K562 (cell line): Measurements from ENCODE around the gene CCDC13. TPM values are rescaled to one million over a fixed set of nuclear protein-coding genes. Genes with fewer than 3 reads are reported as not detected.

Experiments
- ATAC-seq: fragments of 200-7000 bp; cut with Tn5 transposase; 3 replicates; pipeline ENCODE4 v1.9.1; 2020; ENCODE audit warnings: moderate library complexity
- BruUV-seq: library from RNA; stranded (reverse); fragments of 400-500 nt; replicated peaks from 2 replicates; lab custom pipeline; 2021; lab: Mats Ljungman, UMichigan
- CTCF ChIA-PET: fragments of 300-600 bp; formaldehyde crosslinking; extraction: SDS; loops from one replicate; lab custom pipeline; 2021; ENCODE audit warnings: low intra/inter-chr PET ratio; lab: Yijun Ruan, JAX
- POLR2A ChIA-PET: fragments of 300-600, 350-650 bp; sonication (Branson Sonifier 250); formaldehyde crosslinking; extraction: SDS; loops from one replicate; lab custom pipeline; 2021; ENCODE audit warnings: antibody characterized with exemption, inconsistent platforms; lab: Yijun Ruan, JAX
- DNase-seq, 4 experiments: peaks; one replicate each; pipeline versions ENCODE4 v3.0.0 to v3.0.0-alpha.2; 2011 to 2018; ENCODE audit warnings: low spot score in 3 of 4, mixed read lengths in 3 of 4; ENCODE audit errors: extremely low read depth in 1 of 4
- FAIRE-seq: peaks from 2 replicates; lab custom pipeline; 2011; peaks lifted over from hg19 to GRCh38; lab: Jason Lieb, UNC
- H2AFZ ChIP-seq: 2 replicates; pipeline ENCODE4 v1.6.0; 2011; ENCODE audit warnings: low read depth, low read length, control low read depth, inconsistent platforms
- H3K27ac ChIP-seq: fragments of 200-600 bp; 3 replicates; pipeline ENCODE4 v1.8.0; 2011; ENCODE audit warnings: low read depth, mild to moderate bottlenecking, control low read depth, inconsistent platforms, low read length, moderate library complexity, mixed read lengths; ENCODE audit errors: extremely low read depth
- H3K27me3 ChIP-seq, 2 experiments: fragments of 300-600 bp in 1 of 2; 2 replicates in 1 of 2; 3 replicates in 1 of 2; pipeline versions ENCODE4 v1.6.0 to v1.8.0; 2011; ENCODE audit warnings: inconsistent platforms in 2 of 2, low read length in 2 of 2, mild to moderate bottlenecking in 1 of 2, mixed read lengths in 1 of 2, moderate library complexity in 1 of 2; ENCODE audit not compliant: control insufficient read depth in 2 of 2, insufficient read depth in 2 of 2
- H3K36me3 ChIP-seq: fragments of 300-600 bp; 3 replicates; pipeline ENCODE4 v1.8.0; 2011; ENCODE audit warnings: mild to moderate bottlenecking, low read length, inconsistent platforms; ENCODE audit not compliant: control insufficient read depth, insufficient read depth
- H3K4me1 ChIP-seq, 2 experiments: fragments of 200-600 bp in 1 of 2; replicated peaks in 1 of 2; 2 replicates in 1 of 2; 3 replicates in 1 of 2; pipeline versions ENCODE4 v1.5.1 to v1.8.0; 2011; ENCODE audit warnings: inconsistent platforms in 2 of 2, low read length in 2 of 2, mild to moderate bottlenecking in 1 of 2, mixed read lengths in 1 of 2, moderate library complexity in 1 of 2; ENCODE audit not compliant: control insufficient read depth in 2 of 2, insufficient read depth in 2 of 2
- H3K4me2 ChIP-seq: 2 replicates; pipeline ENCODE4 v1.6.1; 2011; ENCODE audit warnings: low read length, control low read depth, inconsistent platforms, mixed read lengths; ENCODE audit not compliant: insufficient read depth
- H3K4me3 ChIP-seq: fragments of 200-600 bp; sonication (generic), shearing (Covaris generic); 2 replicates; pipeline ENCODE4 v1.5.1; 2016; ENCODE audit warnings: control low read depth, inconsistent platforms
- H3K79me2 ChIP-seq: fragments of 200-600 bp; 3 replicates; pipeline ENCODE4 v1.8.0; 2011; ENCODE audit warnings: low read length, inconsistent platforms; ENCODE audit not compliant: control insufficient read depth, insufficient read depth
- H3K9ac ChIP-seq, 2 experiments: 2 replicates each; pipeline versions ENCODE4 v1.6.0 to v1.6.1; 2011; ENCODE audit warnings: low read depth in 2 of 2, low read length in 2 of 2, control low read depth in 1 of 2, inconsistent platforms in 1 of 2, mild to moderate bottlenecking in 1 of 2, mixed read lengths in 1 of 2; ENCODE audit not compliant: insufficient read depth in 1 of 2
- H3K9me1 ChIP-seq: one replicate; pipeline ENCODE4 v1.6.0; 2011; ENCODE audit warnings: inconsistent platforms, mild to moderate bottlenecking, low read length, moderate library complexity; ENCODE audit not compliant: control insufficient read depth, insufficient read depth
- H3K9me3 ChIP-seq: replicated peaks from 2 replicates; pipeline ENCODE4 v1.5.1; 2011; ENCODE audit warnings: low read depth, low read length, inconsistent platforms; ENCODE audit not compliant: control insufficient read depth, insufficient read depth
- H4K20me1 ChIP-seq: replicated peaks from 2 replicates; pipeline ENCODE4 v1.6.1; 2011; ENCODE audit warnings: low read length, inconsistent platforms, mixed read lengths; ENCODE audit not compliant: control insufficient read depth, insufficient read depth
- CUX1 ChIP-seq: fragments of 200-800 bp; sonication (Bioruptor generic); IDR thresholded peaks from 2 replicates; pipeline ENCODE4 v1.6.1; 2016; ENCODE audit warnings: missing genetic modification characterization, missing compliant biosample characterization
- HDAC2 ChIP-seq: fragments of 450-650 bp; IDR thresholded peaks from 2 replicates; pipeline ENCODE4 v1.6.1; 2016; ENCODE audit warnings: mild to moderate bottlenecking
- NFATC3 ChIP-seq: fragments of 450-650 bp; IDR thresholded peaks from 2 replicates; pipeline ENCODE4 v1.6.1; 2017; ENCODE audit warnings: mild to moderate bottlenecking
- NFE2 ChIP-seq: IDR thresholded peaks from 2 replicates; pipeline ENCODE4 v1.6.1; 2014; ENCODE audit warnings: antibody characterized with exemption, low read depth
- RFX1 ChIP-seq: fragments of 450-650 bp; IDR thresholded peaks from 2 replicates; pipeline ENCODE4 v1.6.1; 2016; ENCODE audit warnings: mild to moderate bottlenecking, moderate library complexity
- TRIM28 ChIP-seq: fragments of 450-650 bp; IDR thresholded peaks from 2 replicates; pipeline ENCODE4 v1.6.1; 2017
- ZNF316 ChIP-seq: fragments of 450-650 bp; IDR thresholded peaks from 2 replicates; pipeline ENCODE4 v1.6.1; 2016
- WGBS: fragments of 100-300 bp; shearing (Covaris generic); methylation state at CpG from one replicate; pipeline ENCODE4 v1.1.6; 2016; ENCODE audit warnings: low coverage, mixed read lengths; ENCODE audit not compliant: insufficient coverage; ENCODE audit errors: missing lambda C conversion rate; 5-methylcytosine and 5-hydroxymethylcytosine counted together
- in situ Hi-C: fragments of 300-500 bp; cut with MboI; formaldehyde crosslinking; loops from 4 replicates; pipeline ENCODE4 v1.15.0; 2018; ENCODE audit warnings: inconsistent platforms, mixed read lengths
- intact Hi-C: fragments of 100-400 bp; cut with micrococcal nuclease; formaldehyde crosslinking; loops from 2 replicates; pipeline ENCODE4 v1.14.2; 2022
- polyA plus RNA-seq, 8 experiments: library from polyadenylated mRNA; depleted of rRNA in 4 of 8; stranded (reverse) in 5 of 8; unstranded in 3 of 8; fragments of >200 nt; fragmentation: Nextera tagmentation in 2 of 8; fragmentation: Illumina TruSeq in 1 of 8; extraction: Ambion mirVana in 2 of 8; extraction: Trizol in 1 of 8; gene quantifications; 2 replicates each; pipeline versions ENCODE4 v1.2.1 to v1.2.3, GENCODE V29; 2011 to 2014; ENCODE audit warnings: inconsistent platforms in 1 of 8, missing spikeins in 1 of 8
- total RNA-seq, 7 experiments: library from RNA; depleted of rRNA in 6 of 7; stranded (reverse); fragments of >200 nt in 6 of 7; fragmentation: Illumina TruSeq in 2 of 7; extraction: Trizol in 2 of 7; gene quantifications; 2 replicates each; pipeline versions ENCODE4 v1.2.1 to v1.2.3, GENCODE V29; 2011 to 2021; ENCODE audit warnings: low replicate concordance in 1 of 7
- TF ChIP-seq, protein P1 (sequence below): fragments of 250-450 bp; sonication (Bioruptor Pico); IDR thresholded peaks from 2 replicates; pipeline ENCODE4 v1.8.0; 2021; ENCODE audit warnings: moderate library complexity, mild to moderate bottlenecking, inconsistent platforms
- TF ChIP-seq, protein P2 (sequence below): fragments of 250-450 bp; sonication (Bioruptor Pico); IDR thresholded peaks from 2 replicates; pipeline ENCODE4 v1.4.0; 2020; ENCODE audit warnings: borderline replicate concordance
- TF ChIP-seq, protein P3 (sequence below): fragments of 450-650 bp; formaldehyde crosslinking; IDR thresholded peaks from 2 replicates; pipeline ENCODE4 v1.4.0; 2020; ENCODE audit warnings: mild to moderate bottlenecking

CCDC13 gene
- total and polyA plus RNA-seq, 9 of the 15 experiments (the other 6 are each of a cell fraction or from before 2014, with no cell fraction given), result 0.20 to 0.70 (median 0.48) TPM; not detected in 2

- 2% methylated on average over 6 of the region's 6 CpGs for WGBS
- FAIRE-seq (no peak), DNase-seq (no peak), ATAC-seq (no peak)
- BruUV-seq, result no TSS peak
- Histone ChIP-seq H3K27ac (no peak overlapping the region), H3K4me3 (no peak overlapping the region), H3K27me3 (peaks cover 26 to 36% of the 10 kb centered on the region in 2 experiments; a peak in 4 of 5 replicates), H2AFZ (no peak overlapping the region), H3K79me2 (no peaks in the 10 kb centered on the region), H3K9me1 (no peaks in the 10 kb centered on the region), H3K36me3 (no peaks in the 10 kb centered on the region), H4K20me1 (no peaks in the 10 kb centered on the region; the same call in 1 of the 2 replicates), H3K9me3 (0 out of 2 replicates have a peak, but pooled peaks cover 2% of the 10 kb centered on the region), H3K4me1 (no peaks in the 10 kb centered on the region), H3K4me2 (no peak overlapping the region), H3K9ac (no peak overlapping the region)
- in situ Hi-C loops, result no loop called here
- ChIA-PET POLR2A (interaction anchor here (1.3 kb wide), 1 partner anchor 10 kb away, joined by 3 read pairs; no protein-coding TSS in a partner anchor), CTCF (no interaction called here)
- intact Hi-C loops, result no loop called here
- TF ChIP-seq NFATC3 (no peak), CUX1 (CRISPR knock-in tag) (no peak), RFX1 (no peak), NFE2 (no peak), TRIM28 (0 out of 2 replicates have a peak, but pooled peaks have one; percentile 39), HDAC2 (no peak), ZNF316 (peak; percentile 42)
- TF ChIP-seq, protein P1, sequence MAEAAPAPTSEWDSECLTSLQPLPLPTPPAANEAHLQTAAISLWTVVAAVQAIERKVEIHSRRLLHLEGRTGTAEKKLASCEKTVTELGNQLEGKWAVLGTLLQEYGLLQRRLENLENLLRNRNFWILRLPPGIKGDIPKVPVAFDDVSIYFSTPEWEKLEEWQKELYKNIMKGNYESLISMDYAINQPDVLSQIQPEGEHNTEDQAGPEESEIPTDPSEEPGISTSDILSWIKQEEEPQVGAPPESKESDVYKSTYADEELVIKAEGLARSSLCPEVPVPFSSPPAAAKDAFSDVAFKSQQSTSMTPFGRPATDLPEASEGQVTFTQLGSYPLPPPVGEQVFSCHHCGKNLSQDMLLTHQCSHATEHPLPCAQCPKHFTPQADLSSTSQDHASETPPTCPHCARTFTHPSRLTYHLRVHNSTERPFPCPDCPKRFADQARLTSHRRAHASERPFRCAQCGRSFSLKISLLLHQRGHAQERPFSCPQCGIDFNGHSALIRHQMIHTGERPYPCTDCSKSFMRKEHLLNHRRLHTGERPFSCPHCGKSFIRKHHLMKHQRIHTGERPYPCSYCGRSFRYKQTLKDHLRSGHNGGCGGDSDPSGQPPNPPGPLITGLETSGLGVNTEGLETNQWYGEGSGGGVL (CRISPR knock-in tag), result no peak
- TF ChIP-seq, protein P2, sequence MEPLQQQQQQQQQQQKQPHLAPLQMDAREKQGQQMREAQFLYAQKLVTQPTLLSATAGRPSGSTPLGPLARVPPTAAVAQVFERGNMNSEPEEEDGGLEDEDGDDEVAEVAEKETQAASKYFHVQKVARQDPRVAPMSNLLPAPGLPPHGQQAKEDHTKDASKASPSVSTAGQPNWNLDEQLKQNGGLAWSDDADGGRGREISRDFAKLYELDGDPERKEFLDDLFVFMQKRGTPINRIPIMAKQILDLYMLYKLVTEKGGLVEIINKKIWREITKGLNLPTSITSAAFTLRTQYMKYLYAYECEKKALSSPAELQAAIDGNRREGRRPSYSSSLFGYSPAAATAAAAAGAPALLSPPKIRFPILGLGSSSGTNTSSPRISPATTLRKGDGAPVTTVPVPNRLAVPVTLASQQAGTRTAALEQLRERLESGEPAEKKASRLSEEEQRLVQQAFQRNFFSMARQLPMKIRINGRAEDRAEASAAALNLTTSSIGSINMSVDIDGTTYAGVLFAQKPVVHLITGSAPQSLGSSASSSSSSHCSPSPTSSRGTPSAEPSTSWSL (CRISPR knock-in tag), result no peak
- TF ChIP-seq, protein P3, sequence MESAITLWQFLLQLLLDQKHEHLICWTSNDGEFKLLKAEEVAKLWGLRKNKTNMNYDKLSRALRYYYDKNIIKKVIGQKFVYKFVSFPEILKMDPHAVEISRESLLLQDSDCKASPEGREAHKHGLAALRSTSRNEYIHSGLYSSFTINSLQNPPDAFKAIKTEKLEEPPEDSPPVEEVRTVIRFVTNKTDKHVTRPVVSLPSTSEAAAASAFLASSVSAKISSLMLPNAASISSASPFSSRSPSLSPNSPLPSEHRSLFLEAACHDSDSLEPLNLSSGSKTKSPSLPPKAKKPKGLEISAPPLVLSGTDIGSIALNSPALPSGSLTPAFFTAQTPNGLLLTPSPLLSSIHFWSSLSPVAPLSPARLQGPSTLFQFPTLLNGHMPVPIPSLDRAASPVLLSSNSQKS (CRISPR knock-in tag), result no peak
Measured at GRCh38 chr3:42731476-42732195, 41.4 kb downstream of the CCDC13 start.
